ENCODE measurements around the gene NEO1.

GRCh38 chr15:73303636-73304035, 251.4 kb downstream of the NEO1 start:
- no peak for TF ChIP-seq EZH2 (IDR thresholded peaks at IDR 0.05; ENCODE audit: borderline replicate concordance, low read depth, low read length)
- TF ChIP-seq TEAD2 (tag; IDR thresholded peaks at IDR 0.05): no peak
- TF ChIP-seq CTCF (IDR thresholded peaks at IDR 0.05 in 2 of 3, conservative IDR thresholded peaks at IDR 0.05 in 1 of 3; ENCODE audit: insufficient read depth in 2 of 3, low read depth in 1 of 3, low read length in 3 of 3): no peak
- TF ChIP-seq NFYB (IDR thresholded peaks at IDR 0.05; ENCODE audit: extremely low read depth, insufficient read length): no peak
- TF ChIP-seq ZNF274 (IDR thresholded peaks at IDR 0.05; ENCODE audit: borderline replicate concordance, low read depth, low read length): no peak
- TF ChIP-seq FIP1L1 (IDR thresholded peaks at IDR 0.05; ENCODE audit: low read depth, low read length, poor library complexity, severe bottlenecking): no peak
- no peak for TF ChIP-seq POLR2AphosphoS5 (IDR thresholded peaks at IDR 0.05; ENCODE audit: control insufficient read depth, insufficient read depth, low read depth, low read length)
- no peak for TF ChIP-seq ZSCAN29 (IDR thresholded peaks at IDR 0.05)
- no peak for TF ChIP-seq REST (IDR thresholded peaks at IDR 0.05; ENCODE audit: borderline replicate concordance)
- TF ChIP-seq REST (CRISPR knock-in tag; IDR thresholded peaks at IDR 0.05; ENCODE audit: low read depth): no peak
